GM12801 (cell line): Measurements from ENCODE around the gene INVS.

ENCODE experiments used
- CTCF ChIP-seq: IDR thresholded peaks from one replicate; pipeline ENCODE4 v1.5.1; 2011; ENCODE audit warnings: control low read depth; ENCODE audit not compliant: insufficient read length; ENCODE audit errors: extremely low read depth

The INVS gene

GRCh38 chr9:100100146-100100667 is 1.2 kb downstream of the INVS start:
- no peak for TF ChIP-seq CTCF

- no peak for TF ChIP-seq CTCF
These were observed 2.6 kb downstream of the INVS start for GRCh38 chr9:100101608-100102007.

GRCh38 chr9:100104314-100104713 is 5.3 kb downstream of the INVS start:
- no peak for TF ChIP-seq CTCF

GRCh38 chr9:100105861-100106260 is 6.8 kb downstream of the INVS start:
- TF ChIP-seq CTCF: no peak

GRCh38 chr9:100106616-100107015 is 7.6 kb downstream of the INVS start:
- no peak for TF ChIP-seq CTCF

- TF ChIP-seq CTCF: no peak
These were observed 9.5 kb downstream of the INVS start for GRCh38 chr9:100108559-100108958.

- TF ChIP-seq CTCF: no peak
These were observed 12.2 kb downstream of the INVS start for GRCh38 chr9:100111235-100111634.
